ENCODE results near the gene CITED4.
"Not testable (repeated sequence)": the region's sequence is repeated elsewhere in the genome, so short reads cannot be mapped to it uniquely, and the experiment has no call there.

The CITED4 gene

GRCh38 chr1:40898431-40898901 is 36.3 kb upstream of the CITED4 start:
- H3K9me3 ChIP-seq (ENCODE audit: control insufficient read depth, insufficient read depth, low read depth, low read length): peaks cover 25% of the 10 kb centered on the region
- no peak overlapping the region for H3K27ac ChIP-seq (ENCODE audit: low read depth, low read length)
- no peak overlapping the region for H3K4me3 ChIP-seq (ENCODE audit: low read depth, low read length)
- no peaks in the 10 kb centered on the region for H3K36me3 ChIP-seq (ENCODE audit: control insufficient read depth, insufficient read depth, low read length)
- H3K4me1 ChIP-seq (ENCODE audit: control insufficient read depth, insufficient read depth, low read length): peaks cover 7% of the 10 kb centered on the region; the same call in 1 of the 2 replicates
- H3K9ac ChIP-seq (ENCODE audit: low read length): no peak overlapping the region
- no peaks in the 10 kb centered on the region for H3K27me3 ChIP-seq (ENCODE audit: control insufficient read depth, insufficient read depth, low read length)

GRCh38 chr1:40897513-40897912 is 35.4 kb upstream of the CITED4 start:
- Histone ChIP-seq H3K9ac (ENCODE audit: low read length) (no peak overlapping the region), H3K4me1 (ENCODE audit: control insufficient read depth, insufficient read depth, low read length) (peaks cover 7% of the 10 kb centered on the region; the same call in 1 of the 2 replicates), H3K36me3 (ENCODE audit: control insufficient read depth, insufficient read depth, low read length) (no peaks in the 10 kb centered on the region), H3K27me3 (ENCODE audit: control insufficient read depth, insufficient read depth, low read length) (no peaks in the 10 kb centered on the region), H3K9me3 (ENCODE audit: control insufficient read depth, insufficient read depth, low read depth, low read length) (peaks cover 28% of the 10 kb centered on the region), H3K27ac (ENCODE audit: low read depth, low read length) (no peak overlapping the region), H3K4me3 (ENCODE audit: low read depth, low read length) (no peak overlapping the region)

DNA sequence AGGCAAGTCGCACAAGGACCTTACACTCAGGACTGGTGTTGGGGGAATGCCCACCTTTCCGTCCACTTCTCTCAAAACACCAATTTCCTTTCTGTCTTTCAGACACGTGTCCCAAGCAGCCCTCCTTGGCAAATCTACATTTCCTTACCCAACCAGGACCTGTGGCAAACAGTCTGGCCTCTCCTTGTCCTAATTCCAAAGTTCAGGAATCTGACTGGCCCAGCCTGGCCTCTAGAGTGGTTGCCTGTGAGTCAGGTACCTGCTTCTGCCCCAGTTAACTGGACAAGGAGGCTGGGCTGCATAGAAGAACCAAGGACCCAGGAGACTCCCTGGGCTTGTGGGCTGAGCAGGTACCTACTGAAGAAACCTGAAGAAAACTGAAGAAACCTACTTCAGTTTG is 34.3 kb upstream of the CITED4 start:
- Histone ChIP-seq H3K27me3 (ENCODE audit: control insufficient read depth, insufficient read depth, low read length) (no peaks in the 10 kb centered on the region), H3K9ac (ENCODE audit: low read length) (no peak overlapping the region), H3K36me3 (ENCODE audit: control insufficient read depth, insufficient read depth, low read length) (no peaks in the 10 kb centered on the region), H3K9me3 (ENCODE audit: control insufficient read depth, insufficient read depth, low read depth, low read length) (peaks cover 28% of the 10 kb centered on the region), H3K4me1 (ENCODE audit: control insufficient read depth, insufficient read depth, low read length) (peaks cover 7% of the 10 kb centered on the region; the same call in 1 of the 2 replicates), H3K4me3 (ENCODE audit: low read depth, low read length) (no peak overlapping the region), H3K27ac (ENCODE audit: low read depth, low read length) (no peak overlapping the region)

GRCh38 chr1:40895601-40896000 is 33.4 kb upstream of the CITED4 start:
- H3K27me3 ChIP-seq (ENCODE audit: control insufficient read depth, insufficient read depth, low read length): no peaks in the 10 kb centered on the region; the same call in 1 of the 2 replicates
- H3K27ac ChIP-seq (ENCODE audit: low read depth, low read length): no peak overlapping the region
- H3K36me3 ChIP-seq (ENCODE audit: control insufficient read depth, insufficient read depth, low read length): no peaks in the 10 kb centered on the region
- peaks cover 7% of the 10 kb centered on the region; the same call in 1 of the 2 replicates for H3K4me1 ChIP-seq (ENCODE audit: control insufficient read depth, insufficient read depth, low read length)
- H3K4me3 ChIP-seq (ENCODE audit: low read depth, low read length): no peak overlapping the region
- no peak overlapping the region for H3K9ac ChIP-seq (ENCODE audit: low read length)
- peaks cover 28% of the 10 kb centered on the region for H3K9me3 ChIP-seq (ENCODE audit: control insufficient read depth, insufficient read depth, low read depth, low read length)

DNA sequence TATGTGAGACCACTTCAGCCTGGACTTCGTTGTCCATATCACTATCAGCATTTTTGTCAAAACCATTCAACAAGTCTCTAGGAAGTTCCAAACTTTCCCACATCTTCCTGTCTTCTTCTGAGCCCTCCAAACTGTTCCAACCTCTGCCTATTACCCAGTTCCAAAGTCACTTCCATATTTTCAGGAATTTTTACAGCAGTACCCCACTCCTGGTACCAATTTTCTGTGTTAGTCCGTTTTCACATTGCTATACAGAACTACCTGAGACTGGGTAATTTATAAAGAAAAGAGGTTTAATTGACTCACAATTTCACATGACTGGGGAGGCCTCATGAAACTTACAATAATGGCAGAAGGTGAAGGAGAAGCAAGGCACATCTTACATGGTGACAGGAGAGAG is 32.7 kb upstream of the CITED4 start:
- not testable (repeated sequence) for H3K4me1 ChIP-seq (ENCODE audit: control insufficient read depth, insufficient read depth, low read length); H3K4me3 ChIP-seq (ENCODE audit: low read depth, low read length); H3K27me3 ChIP-seq (ENCODE audit: control insufficient read depth, insufficient read depth, low read length); H3K36me3 ChIP-seq (ENCODE audit: control insufficient read depth, insufficient read depth, low read length); H3K9ac ChIP-seq (ENCODE audit: low read length); H3K27ac ChIP-seq (ENCODE audit: low read depth, low read length)
- H3K9me3 ChIP-seq (ENCODE audit: control insufficient read depth, insufficient read depth, low read depth, low read length): peaks cover 28% of the 10 kb centered on the region

- no peaks in the 10 kb centered on the region for H3K36me3 ChIP-seq (ENCODE audit: control insufficient read depth, insufficient read depth, low read length)
- H3K9me3 ChIP-seq (ENCODE audit: control insufficient read depth, insufficient read depth, low read depth, low read length): peaks cover 28% of the 10 kb centered on the region
- peaks cover 4% of the 10 kb centered on the region; the same call in 1 of the 2 replicates for H3K4me1 ChIP-seq (ENCODE audit: control insufficient read depth, insufficient read depth, low read length)
- H3K4me3 ChIP-seq (ENCODE audit: low read depth, low read length): no peak overlapping the region
- no peak overlapping the region for H3K9ac ChIP-seq (ENCODE audit: low read length)
- H3K27ac ChIP-seq (ENCODE audit: low read depth, low read length): no peak overlapping the region
- H3K27me3 ChIP-seq (ENCODE audit: control insufficient read depth, insufficient read depth, low read length): peaks cover 3% of the 10 kb centered on the region; the same call in 1 of the 2 replicates
These were observed 32.3 kb upstream of the CITED4 start for GRCh38 chr1:40894455-40894854.

GRCh38 chr1:40893946-40894345 is 31.8 kb upstream of the CITED4 start:
- Histone ChIP-seq H3K27ac (ENCODE audit: low read depth, low read length) (no peak overlapping the region), H3K36me3 (ENCODE audit: control insufficient read depth, insufficient read depth, low read length) (no peaks in the 10 kb centered on the region), H3K4me1 (ENCODE audit: control insufficient read depth, insufficient read depth, low read length) (no peaks in the 10 kb centered on the region), H3K9me3 (ENCODE audit: control insufficient read depth, insufficient read depth, low read depth, low read length) (peaks cover 28% of the 10 kb centered on the region), H3K27me3 (ENCODE audit: control insufficient read depth, insufficient read depth, low read length) (peaks cover 3% of the 10 kb centered on the region; the same call in 1 of the 2 replicates), H3K4me3 (ENCODE audit: low read depth, low read length) (no peak overlapping the region), H3K9ac (ENCODE audit: low read length) (no peak overlapping the region)

- Histone ChIP-seq H3K9ac (ENCODE audit: low read length) (no peak overlapping the region), H3K27ac (ENCODE audit: low read depth, low read length) (no peak overlapping the region), H3K4me3 (ENCODE audit: low read depth, low read length) (no peak overlapping the region), H3K9me3 (ENCODE audit: control insufficient read depth, insufficient read depth, low read depth, low read length) (peaks cover 28% of the 10 kb centered on the region), H3K4me1 (ENCODE audit: control insufficient read depth, insufficient read depth, low read length) (no peaks in the 10 kb centered on the region), H3K36me3 (ENCODE audit: control insufficient read depth, insufficient read depth, low read length) (no peaks in the 10 kb centered on the region), H3K27me3 (ENCODE audit: control insufficient read depth, insufficient read depth, low read length) (peaks cover 11% of the 10 kb centered on the region)
These were observed 30.2 kb upstream of the CITED4 start for GRCh38 chr1:40892354-40892753.

- Histone ChIP-seq H3K36me3 (ENCODE audit: control insufficient read depth, insufficient read depth, low read length) (no peaks in the 10 kb centered on the region), H3K9me3 (ENCODE audit: control insufficient read depth, insufficient read depth, low read depth, low read length) (peaks cover 26% of the 10 kb centered on the region), H3K4me1 (ENCODE audit: control insufficient read depth, insufficient read depth, low read length) (no peaks in the 10 kb centered on the region), H3K4me3 (ENCODE audit: low read depth, low read length) (no peak overlapping the region), H3K27me3 (ENCODE audit: control insufficient read depth, insufficient read depth, low read length) (peaks cover 26% of the 10 kb centered on the region), H3K27ac (ENCODE audit: low read depth, low read length) (no peak overlapping the region), H3K9ac (ENCODE audit: low read length) (no peak overlapping the region)
These were observed 28.6 kb upstream of the CITED4 start for GRCh38 chr1:40890771-40891170.

DNA sequence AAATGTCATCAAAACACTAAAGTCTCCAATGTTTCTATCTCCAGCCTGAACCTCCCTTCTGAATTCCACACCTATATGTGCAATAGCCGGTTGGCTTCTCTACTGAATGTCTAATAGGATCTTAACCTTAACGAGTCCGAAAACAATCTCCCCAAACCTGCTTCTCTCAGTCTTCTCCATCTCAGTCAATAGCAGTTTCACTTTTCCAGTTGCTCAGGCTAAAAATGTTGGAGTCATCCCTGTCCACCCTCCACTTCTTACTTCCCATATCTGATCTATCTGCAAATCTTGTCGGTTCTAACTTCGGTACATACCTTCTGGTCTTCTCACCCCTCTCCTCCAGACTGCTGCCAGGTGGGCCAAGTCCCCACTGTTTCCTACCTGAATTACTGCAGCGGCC is 25.5 kb upstream of the CITED4 start:
- H3K4me3 ChIP-seq (ENCODE audit: low read depth, low read length): no peak overlapping the region
- H3K27ac ChIP-seq (ENCODE audit: low read depth, low read length): no peak overlapping the region
- H3K4me1 ChIP-seq (ENCODE audit: control insufficient read depth, insufficient read depth, low read length): no peaks in the 10 kb centered on the region
- H3K27me3 ChIP-seq (ENCODE audit: control insufficient read depth, insufficient read depth, low read length): peaks cover 48% of the 10 kb centered on the region
- no peaks in the 10 kb centered on the region for H3K36me3 ChIP-seq (ENCODE audit: control insufficient read depth, insufficient read depth, low read length)
- H3K9me3 ChIP-seq (ENCODE audit: control insufficient read depth, insufficient read depth, low read depth, low read length): no peaks in the 10 kb centered on the region
- no peak overlapping the region for H3K9ac ChIP-seq (ENCODE audit: low read length)

GRCh38 chr1:40887012-40887378 is 24.8 kb upstream of the CITED4 start:
- Histone ChIP-seq H3K4me3 (ENCODE audit: low read depth, low read length) (no peak overlapping the region), H3K27me3 (ENCODE audit: control insufficient read depth, insufficient read depth, low read length) (peaks cover 48% of the 10 kb centered on the region), H3K36me3 (ENCODE audit: control insufficient read depth, insufficient read depth, low read length) (no peaks in the 10 kb centered on the region)

More at GRCh38 chr1:40887012-40887378, 24.8 kb upstream of the CITED4 start:
- H3K27ac ChIP-seq (ENCODE audit: low read depth, low read length): no peak overlapping the region
- H3K9ac ChIP-seq (ENCODE audit: low read length): no peak overlapping the region
- H3K9me3 ChIP-seq (ENCODE audit: control insufficient read depth, insufficient read depth, low read depth, low read length): no peaks in the 10 kb centered on the region
- H3K4me1 ChIP-seq (ENCODE audit: control insufficient read depth, insufficient read depth, low read length): no peaks in the 10 kb centered on the region

Measured in HUES6 (cell line).